SK-N-SH (cell line): ENCODE measurements around the gene DCHS2. TPM values are rescaled to one million over a fixed set of nuclear protein-coding genes. Genes with fewer than 3 reads are reported as not detected.

Source experiments
- CTCF ChIA-PET: fragments of 300-600, 350-600 bp; formaldehyde crosslinking; extraction: SDS; loops from one replicate; lab custom pipeline; 2021; lab: Yijun Ruan, JAX
- POLR2A ChIA-PET: fragments of 350-600 bp; sonication (Branson Sonifier 250); formaldehyde crosslinking; extraction: SDS; loops from one replicate; lab custom pipeline; 2020; ENCODE audit warnings: antibody characterized with exemption, inconsistent platforms; lab: Yijun Ruan, JAX
- DNase-seq: peaks from one replicate; pipeline ENCODE4 v3.0.0; 2012
- H2AFZ ChIP-seq: fragments of 200-600 bp; sonication (generic); 2 replicates; pipeline ENCODE4 v1.8.1; 2016; ENCODE audit warnings: antibody characterized with exemption, mild to moderate bottlenecking, low read depth
- H3F3A ChIP-seq: fragments of 200-600 bp; sonication (generic); replicated peaks from 2 replicates; pipeline ENCODE3; 2016; ENCODE audit warnings: antibody characterized with exemption, mild to moderate bottlenecking; ENCODE audit not compliant: insufficient read depth
- H3K27ac ChIP-seq, 2 experiments: fragments of 200-500 bp in 1 of 2; fragments of 200-600 bp in 1 of 2; sonication (Bioruptor generic) in 1 of 2; sonication (generic), shearing (Covaris generic) in 1 of 2; 2 replicates each; pipeline versions ENCODE4 v1.5.1 to v1.6.1; 2014 to 2016; ENCODE audit warnings: low read depth in 2 of 2, inconsistent platforms in 1 of 2, low read length in 1 of 2, mild to moderate bottlenecking in 1 of 2, mixed read lengths in 1 of 2
- H3K27me3 ChIP-seq: fragments of 200-600 bp; sonication (generic), shearing (Covaris generic); 2 replicates; pipeline ENCODE4 v1.6.1; 2016; ENCODE audit warnings: mixed run types; ENCODE audit not compliant: insufficient read depth
- H3K36me3 ChIP-seq, 2 experiments: fragments of 200-500 bp in 1 of 2; fragments of 200-600 bp in 1 of 2; sonication (Bioruptor generic) in 1 of 2; sonication (generic) in 1 of 2; replicated peaks in 1 of 2; 2 replicates each; pipeline versions ENCODE3 to v1.5.1; 2014 to 2016; ENCODE audit warnings: low read length in 1 of 2, mild to moderate bottlenecking in 1 of 2; ENCODE audit not compliant: insufficient read depth in 2 of 2, control insufficient read depth in 1 of 2
- H3K4me1 ChIP-seq, 2 experiments: fragments of 200-500 bp in 1 of 2; fragments of 200-600 bp in 1 of 2; sonication (Bioruptor generic) in 1 of 2; sonication (generic), shearing (Covaris generic) in 1 of 2; 2 replicates each; pipeline versions ENCODE4 v1.5.1 to v1.6.1; 2014 to 2016; ENCODE audit warnings: low read depth in 1 of 2, low read length in 1 of 2, mixed run types in 1 of 2; ENCODE audit not compliant: insufficient read depth in 2 of 2, control insufficient read depth in 1 of 2
- H3K4me2 ChIP-seq: fragments of 200-600 bp; sonication (generic), shearing (Covaris generic); 2 replicates; pipeline ENCODE4 v1.6.1; 2017; ENCODE audit warnings: mixed run types
- H3K4me3 ChIP-seq, 2 experiments: fragments of 200-500 bp in 1 of 2; fragments of 200-600 bp in 1 of 2; sonication (Bioruptor generic) in 1 of 2; sonication (generic), shearing (Covaris generic) in 1 of 2; 2 replicates each; pipeline versions ENCODE4 v1.5.1 to v1.8.1; 2014 to 2016; ENCODE audit warnings: low read depth in 2 of 2, inconsistent platforms in 1 of 2, low read length in 1 of 2, mild to moderate bottlenecking in 1 of 2, mixed read lengths in 1 of 2, moderate library complexity in 1 of 2
- H3K79me2 ChIP-seq: fragments of 200-600 bp; sonication (generic); 2 replicates; pipeline ENCODE4 v1.8.1; 2017; ENCODE audit warnings: mild to moderate bottlenecking; ENCODE audit not compliant: insufficient read depth
- H3K9ac ChIP-seq: fragments of 200-600 bp; sonication (generic); 2 replicates; pipeline ENCODE4 v1.6.1; 2017; ENCODE audit warnings: mixed run types
- H3K9me2 ChIP-seq: fragments of 200-600 bp; sonication (generic); 2 replicates; pipeline ENCODE4 v1.6.1; 2017; ENCODE audit warnings: mixed run types
- H3K9me3 ChIP-seq: fragments of 200-600 bp; sonication (generic); 2 replicates; pipeline ENCODE4 v1.6.1; 2017; ENCODE audit warnings: mixed run types, mild to moderate bottlenecking, moderate library complexity
- H4K20me1 ChIP-seq: fragments of 200-600 bp; sonication (generic); 2 replicates; pipeline ENCODE4 v1.6.1; 2017; ENCODE audit warnings: mild to moderate bottlenecking, mixed run types; ENCODE audit not compliant: insufficient read depth
- EP300 ChIP-seq, 2 experiments: IDR thresholded peaks; 2 replicates each; pipeline versions ENCODE4 v1.4.0 to v1.6.1; 2012; ENCODE audit warnings: borderline replicate concordance in 1 of 2, low read depth in 1 of 2, low read length in 1 of 2
- EZH2phosphoT487 ChIP-seq: fragments of 200-600 bp; sonication (generic); IDR thresholded peaks from 2 replicates; pipeline ENCODE4 v1.6.1; 2017; ENCODE audit warnings: low read depth, mixed run types, mild to moderate bottlenecking, antibody characterized with exemption, moderate library complexity, borderline replicate concordance
- FOXJ3 ChIP-seq: sonication (generic); formaldehyde crosslinking; IDR thresholded peaks from 2 replicates; pipeline ENCODE4 v1.5.1; 2020; ENCODE audit warnings: mild to moderate bottlenecking, missing genetic modification reagents
- FOXM1 ChIP-seq: IDR thresholded peaks from 2 replicates; pipeline ENCODE4 v1.4.0; 2012; ENCODE audit warnings: low read depth, mild to moderate bottlenecking
- GABPA ChIP-seq: IDR thresholded peaks from 2 replicates; pipeline ENCODE4 v1.4.0; 2012; ENCODE audit warnings: low read depth, mild to moderate bottlenecking
- GATA2 ChIP-seq: sonication (generic); formaldehyde crosslinking; IDR thresholded peaks from 2 replicates; pipeline ENCODE4 v1.5.0; 2020; ENCODE audit warnings: mild to moderate bottlenecking, missing genetic modification reagents
- IRF3 ChIP-seq: fragments of 150-350 bp; IDR thresholded peaks from 2 replicates; pipeline ENCODE4 v1.6.1; 2016; ENCODE audit warnings: mild to moderate bottlenecking, low read depth, low read length
- MAX ChIP-seq: IDR thresholded peaks from 2 replicates; pipeline ENCODE4 v1.4.0; 2012; ENCODE audit warnings: low read depth
- MXI1 ChIP-seq: IDR thresholded peaks from 2 replicates; pipeline ENCODE4 v1.6.1; 2012; ENCODE audit warnings: mild to moderate bottlenecking, low read depth, low read length, improper control_type of control experiment
- PBX3 ChIP-seq: IDR thresholded peaks from 2 replicates; pipeline ENCODE4; 2012
- RAD21 ChIP-seq: IDR thresholded peaks from 2 replicates; pipeline ENCODE4 v1.6.1; 2012; ENCODE audit warnings: mild to moderate bottlenecking, low read length
- RFX5 ChIP-seq: IDR thresholded peaks from 2 replicates; pipeline ENCODE4 v1.6.1; 2012; ENCODE audit warnings: mild to moderate bottlenecking, improper control_type of control experiment, low read length
- RXRA ChIP-seq: IDR thresholded peaks from 2 replicates; pipeline ENCODE4 v1.4.0; 2012; ENCODE audit warnings: low read depth, mild to moderate bottlenecking, borderline replicate concordance
- SMC3 ChIP-seq: IDR thresholded peaks from 2 replicates; pipeline ENCODE4 v1.6.1; 2012; ENCODE audit warnings: low read depth, low read length, improper control_type of control experiment
- TEAD4 ChIP-seq: IDR thresholded peaks from 2 replicates; pipeline ENCODE4 v1.4.0; 2012; ENCODE audit warnings: mild to moderate bottlenecking, borderline replicate concordance; ENCODE audit not compliant: insufficient read depth
- USF2 ChIP-seq: fragments of 150-350 bp; IDR thresholded peaks from 2 replicates; pipeline ENCODE4 v1.6.1; 2017; ENCODE audit warnings: antibody characterized with exemption, low read length, low read depth, borderline replicate concordance
- YY1 ChIP-seq: IDR thresholded peaks from 2 replicates; pipeline ENCODE4 v1.4.0; 2012; ENCODE audit warnings: low read depth, mild to moderate bottlenecking
- ZBTB33 ChIP-seq: IDR thresholded peaks from 2 replicates; pipeline ENCODE4 v1.4.0; 2012; ENCODE audit warnings: low read depth, borderline replicate concordance
- WGBS: methylation state at CpG from one replicate; pipeline ENCODE4 v1.1.6; 2017; ENCODE audit warnings: low lambda C conversion rate; 5-methylcytosine and 5-hydroxymethylcytosine counted together
- polyA plus RNA-seq, 3 experiments: library from polyadenylated mRNA; depleted of rRNA; stranded (reverse); fragments of >200 nt; gene quantifications; 2 replicates each; pipeline ENCODE4 v1.2.3, GENCODE V29; 2012

DCHS2 gene
- polyA plus RNA-seq, 1 of the 3 experiments (the other 2 are of a cell fraction): not detected

GRCh38 chr4:154343651-154344050 lies 147.9 kb downstream of the DCHS2 start (continued):
- TF ChIP-seq PBX3: no peak
- TF ChIP-seq RAD21: no peak

GRCh38 chr4:154341448-154341847 lies 150.2 kb downstream of the DCHS2 start:
- no peak overlapping the region for H3K4me3 ChIP-seq
- no peaks in the 10 kb centered on the region for H3K79me2 ChIP-seq
- no peaks in the 10 kb centered on the region; the same call in 1 of the 2 replicates for H3K27me3 ChIP-seq
- H3K9me2 ChIP-seq: no peaks in the 10 kb centered on the region
- POLR2A ChIA-PET: no interaction called here
- no peak overlapping the region for H3K27ac ChIP-seq
- H3K4me2 ChIP-seq: no peak overlapping the region
- H3K4me1 ChIP-seq: no peaks in the 10 kb centered on the region
- H2AFZ ChIP-seq: no peak overlapping the region
- H4K20me1 ChIP-seq: no peaks in the 10 kb centered on the region
- no peaks in the 10 kb centered on the region for H3K9me3 ChIP-seq
- CTCF ChIA-PET: no interaction called here
- no peak overlapping the region for H3K9ac ChIP-seq
- no peak for TF ChIP-seq YY1
- no peak for TF ChIP-seq RAD21
- TF ChIP-seq EP300 (IDR thresholded peaks at IDR 0.05; ENCODE audit: borderline replicate concordance in 1 of 2, low read depth in 1 of 2, low read length in 1 of 2): no peak
- TF ChIP-seq USF2: no peak
- no peak for TF ChIP-seq RXRA
- TF ChIP-seq GABPA: no peak
- TF ChIP-seq GATA2: no peak
- no peak for TF ChIP-seq TEAD4
- no peak for TF ChIP-seq ZBTB33
- no peak for TF ChIP-seq FOXJ3
- no peak for TF ChIP-seq IRF3
- TF ChIP-seq MXI1: no peak
- no peak for TF ChIP-seq FOXM1
- no peak for TF ChIP-seq EZH2phosphoT487
- TF ChIP-seq SMC3: no peak
- TF ChIP-seq MAX: no peak
- TF ChIP-seq RFX5: no peak
- H3K36me3 ChIP-seq: no peaks in the 10 kb centered on the region
- WGBS: 8% methylated on average over 3 of the region's 3 CpGs
- no peak for DNase-seq
- H3F3A ChIP-seq: no peaks in the 10 kb centered on the region
